Lung (tissue), 12 donors: ENCODE measurements around the gene PRR15L. TPM values are rescaled to one million over a fixed set of nuclear protein-coding genes. Genes with fewer than 3 reads are reported as not detected.

ENCODE experiments used
- ATAC-seq: fragments of 200-7000 bp; cut with Tn5 transposase; one replicate; pipeline ENCODE4 v1.9.1; 2020; ENCODE audit warnings: moderate number of reproducible peaks; ENCODE audit not compliant: insufficient read depth, low FRiP score
- DNase-seq, 3 donors: peaks; one replicate each; pipeline ENCODE4 v3.0.0-alpha.2; 2013 to 2017
- H3K27ac ChIP-seq, 2 donors: one replicate each; pipeline ENCODE4 v1.5.1; 2013; ENCODE audit warnings: mild to moderate bottlenecking in 2 of 2, moderate library complexity in 2 of 2, control low read depth in 1 of 2, inconsistent platforms in 1 of 2, low read depth in 1 of 2, low read length in 1 of 2
- H3K27me3 ChIP-seq, 3 donors: one replicate each; pipeline ENCODE4 v1.5.1; 2013; ENCODE audit warnings: low read length in 2 of 3; ENCODE audit not compliant: control insufficient read depth in 3 of 3, insufficient read depth in 3 of 3
- H3K36me3 ChIP-seq, 4 donors: one replicate each; pipeline ENCODE4 v1.5.1; 2013; ENCODE audit warnings: low read length in 4 of 4, mild to moderate bottlenecking in 1 of 4, moderate library complexity in 1 of 4; ENCODE audit not compliant: control insufficient read depth in 4 of 4, insufficient read depth in 4 of 4
- H3K4me1 ChIP-seq, 5 donors: one replicate each; pipeline ENCODE4 v1.5.1; 2013; ENCODE audit warnings: low read length in 5 of 5, mild to moderate bottlenecking in 2 of 5, moderate library complexity in 1 of 5; ENCODE audit not compliant: control insufficient read depth in 5 of 5, insufficient read depth in 5 of 5
- H3K4me3 ChIP-seq: one replicate; pipeline ENCODE4 v1.5.1; 2013; ENCODE audit warnings: mild to moderate bottlenecking, control low read depth, moderate library complexity
- H3K9ac ChIP-seq, 2 donors: one replicate each; pipeline ENCODE4 v1.5.1; 2013; ENCODE audit warnings: low read length in 2 of 2, control low read depth in 1 of 2; ENCODE audit not compliant: insufficient read depth in 1 of 2
- H3K9me3 ChIP-seq, 4 donors: one replicate each; pipeline ENCODE4 v1.5.1; 2013; ENCODE audit warnings: low read length in 3 of 4, mild to moderate bottlenecking in 1 of 4, moderate library complexity in 1 of 4; ENCODE audit not compliant: control insufficient read depth in 4 of 4, insufficient read depth in 3 of 4
- CTCF ChIP-seq: IDR thresholded peaks from 2 replicates; pipeline ENCODE4 v1.5.1; 2012; ENCODE audit warnings: mild to moderate bottlenecking; ENCODE audit errors: control extremely low read depth, extremely low read depth
- WGBS, 2 donors: extraction: QIAGEN DNeasy Blood & Tissue Kit; methylation state at CpG; one replicate each; pipeline ENCODE4 v1.1.7; 2013; 5-methylcytosine and 5-hydroxymethylcytosine counted together
- polyA plus RNA-seq, 2 donors: library from polyadenylated mRNA; stranded (reverse); fragments of 200-250 nt; gene quantifications; one replicate each; pipeline ENCODE4 v1.2.1, GENCODE V29; 2013
- total RNA-seq, 2 donors: library from RNA; depleted of rRNA in 1 of 2; stranded (reverse); fragments of >200 nt in 1 of 2; gene quantifications; one replicate each; pipeline ENCODE4 v1.2.1, GENCODE V29; 2014 to 2021
- donor health status: control.
- donor health status: control.
- donor health status: Bipolar disorder and iron deficiency.
- donor health status: healthy.
- donor health status: DM: yes; HTN: yes; CAD: no.

Gene PRR15L
- total and polyA plus RNA-seq, 4 donors = 59.5 to 98.5 (median 75.5) TPM

DNA sequence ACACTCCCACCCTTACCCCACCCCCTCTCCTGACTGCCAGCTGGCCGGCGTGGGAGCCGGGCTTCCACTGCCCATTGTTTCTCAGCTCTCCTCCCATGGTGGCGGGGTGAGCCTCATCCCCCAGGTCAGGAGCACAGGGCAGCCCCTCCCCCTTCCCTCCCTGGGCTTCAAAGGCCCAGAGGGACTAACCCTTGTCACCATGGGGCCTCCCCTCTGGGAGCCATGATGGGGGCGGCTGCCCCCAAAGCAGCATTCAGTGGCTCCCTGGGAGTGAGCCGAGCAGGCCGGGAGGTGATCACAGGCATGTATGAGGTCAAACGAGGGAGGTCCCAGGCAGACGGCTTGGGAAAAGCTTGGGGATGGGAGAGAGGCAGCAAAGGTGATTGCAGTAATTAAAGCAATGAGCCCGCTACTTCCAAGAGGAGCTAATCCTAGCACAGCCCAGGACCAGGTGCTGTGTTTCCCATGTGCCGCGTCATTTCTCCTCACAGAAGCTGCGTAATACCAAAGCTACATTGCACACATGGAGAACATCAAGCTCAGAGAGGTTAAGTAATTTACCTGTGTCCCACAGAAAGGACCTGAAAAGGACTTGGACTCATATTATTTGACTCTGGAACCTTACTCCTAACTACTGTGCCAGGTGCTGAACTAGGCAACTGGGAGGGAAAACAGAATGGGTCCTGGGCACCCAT is 37.7 kb upstream of the PRR15L start:
- H3K27me3 ChIP-seq = no peaks in the 10 kb centered on the region
- H3K9ac ChIP-seq = no peak overlapping the region
- H3K27ac ChIP-seq = no peak overlapping the region
- H3K9me3 ChIP-seq = no peaks in the 10 kb centered on the region
- no peaks in the 10 kb centered on the region for H3K36me3 ChIP-seq
- DNase-seq (no peak), ATAC-seq (no peak)
- 74 to 78% methylated on average over 13 of the region's 13 CpGs for WGBS, 2 donors
- peaks cover 0 to 4% (median 0%) of the 10 kb centered on the region in 5 donors for H3K4me1 ChIP-seq
- TF ChIP-seq CTCF = no peak
- no peak overlapping the region for H3K4me3 ChIP-seq

DNA sequence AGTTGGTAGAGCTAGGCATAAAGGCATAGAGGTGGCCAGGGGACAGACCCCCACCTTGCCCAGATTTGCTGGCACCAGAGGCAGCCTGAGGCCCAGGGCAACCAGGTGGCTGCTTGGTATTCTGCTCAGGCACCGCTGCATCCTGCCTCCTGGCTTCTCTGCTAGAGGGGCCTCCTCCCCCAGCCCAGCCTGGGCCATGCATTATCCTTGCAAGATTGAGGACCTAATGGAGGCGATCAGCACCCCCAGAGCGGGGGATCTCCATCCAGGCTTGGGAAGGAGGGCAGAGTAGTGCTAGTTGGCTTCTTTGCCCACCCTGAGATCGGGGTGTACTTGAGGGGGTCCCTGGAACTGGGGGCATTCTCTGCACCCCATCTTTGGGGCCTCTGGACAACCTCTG is 37.0 kb upstream of the PRR15L start:
- Histone ChIP-seq H3K36me3 (no peaks in the 10 kb centered on the region), H3K9me3 (no peaks in the 10 kb centered on the region), H3K4me1 (peaks cover 0 to 4% (median 0%) of the 10 kb centered on the region in 5 donors), H3K9ac (no peak overlapping the region), H3K27me3 (no peaks in the 10 kb centered on the region), H3K27ac (no peak overlapping the region), H3K4me3 (no peak overlapping the region)
- no peak for ATAC-seq
- WGBS, 2 donors = 79 to 93% methylated on average over 4 of the region's 4 CpGs
- TF ChIP-seq CTCF = no peak
- no peak for DNase-seq

- ATAC-seq (no peak), DNase-seq (no peak)
- no peak for TF ChIP-seq CTCF
- H3K9ac ChIP-seq = no peak overlapping the region
- no peaks in the 10 kb centered on the region for H3K27me3 ChIP-seq
- no peaks in the 10 kb centered on the region for H3K9me3 ChIP-seq
- WGBS, 2 donors = 86 to 87% methylated on average over 5 of the region's 5 CpGs
- H3K4me3 ChIP-seq = no peak overlapping the region
- no peak overlapping the region for H3K27ac ChIP-seq
- H3K4me1 ChIP-seq = peaks cover 0 to 4% (median 0%) of the 10 kb centered on the region in 5 donors
- no peaks in the 10 kb centered on the region for H3K36me3 ChIP-seq
Measured at GRCh38 chr17:47993964-47994363, 36.3 kb upstream of the PRR15L start.
